ENCODE data around the gene PATL1.

GRCh38 chr11:59611570-59612565 lies 57.0 kb downstream of the PATL1 start:
- TF ChIP-seq, protein P1, sequence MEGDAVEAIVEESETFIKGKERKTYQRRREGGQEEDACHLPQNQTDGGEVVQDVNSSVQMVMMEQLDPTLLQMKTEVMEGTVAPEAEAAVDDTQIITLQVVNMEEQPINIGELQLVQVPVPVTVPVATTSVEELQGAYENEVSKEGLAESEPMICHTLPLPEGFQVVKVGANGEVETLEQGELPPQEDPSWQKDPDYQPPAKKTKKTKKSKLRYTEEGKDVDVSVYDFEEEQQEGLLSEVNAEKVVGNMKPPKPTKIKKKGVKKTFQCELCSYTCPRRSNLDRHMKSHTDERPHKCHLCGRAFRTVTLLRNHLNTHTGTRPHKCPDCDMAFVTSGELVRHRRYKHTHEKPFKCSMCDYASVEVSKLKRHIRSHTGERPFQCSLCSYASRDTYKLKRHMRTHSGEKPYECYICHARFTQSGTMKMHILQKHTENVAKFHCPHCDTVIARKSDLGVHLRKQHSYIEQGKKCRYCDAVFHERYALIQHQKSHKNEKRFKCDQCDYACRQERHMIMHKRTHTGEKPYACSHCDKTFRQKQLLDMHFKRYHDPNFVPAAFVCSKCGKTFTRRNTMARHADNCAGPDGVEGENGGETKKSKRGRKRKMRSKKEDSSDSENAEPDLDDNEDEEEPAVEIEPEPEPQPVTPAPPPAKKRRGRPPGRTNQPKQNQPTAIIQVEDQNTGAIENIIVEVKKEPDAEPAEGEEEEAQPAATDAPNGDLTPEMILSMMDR (conservative IDR thresholded peaks at IDR 0.05; ENCODE audit: low read depth in 2 of 2): no peak
- TF ChIP-seq REST (IDR thresholded peaks at IDR 0.05; ENCODE audit: unreplicated experiment) (no peak), POLR2AphosphoS5 (IDR thresholded peaks at IDR 0.05; ENCODE audit: low read depth) (no peak), ETS1 (IDR thresholded peaks at IDR 0.05) (no peak)
